Measurements from ENCODE around the gene MCU. TPM values are rescaled to one million over a fixed set of nuclear protein-coding genes. Genes with fewer than 3 reads are reported as not detected.

The MCU gene
- total and polyA plus RNA-seq, 2 of the 8 experiments (the other 6 are each of a cell fraction or from before 2014, with no cell fraction given) = 51.6 to 62.2 TPM

GRCh38 chr10:72785409-72785808 is 93.5 kb downstream of the MCU start:
- H3K56ac ChIP-seq (replicated peaks; ENCODE audit: insufficient read length, low read depth, low read length) = no peak overlapping the region
- H3K23ac ChIP-seq (ENCODE audit: insufficient read length) = no peak overlapping the region
- no peak overlapping the region for H2BK20ac ChIP-seq (ENCODE audit: low read length)
- H4K91ac ChIP-seq (replicated peaks; ENCODE audit: insufficient read length, low read length) = no peak overlapping the region
- H2BK12ac ChIP-seq (ENCODE audit: low read depth, low read length) = no peak overlapping the region; the same call in 1 of the 2 replicates
- no peak overlapping the region for H3K27ac ChIP-seq (ENCODE audit: low read depth, low read length)
- H3K36me3 ChIP-seq (ENCODE audit: control insufficient read depth in 2 of 4, insufficient read depth in 4 of 4, low read length in 3 of 4) = no peaks in the 10 kb centered on the region
- peaks cover 3% of the 10 kb centered on the region; the same call in 1 of the 2 replicates for H3K79me1 ChIP-seq (ENCODE audit: low read depth, low read length)
- H4K8ac ChIP-seq (ENCODE audit: extremely low read depth, insufficient read depth, low read length) = no peak overlapping the region
- H3K9me3 ChIP-seq (ENCODE audit: insufficient read depth in 2 of 2, low read depth in 1 of 2, low read length in 1 of 2) = no peaks in the 10 kb centered on the region
- H2BK5ac ChIP-seq (ENCODE audit: low read depth, low read length) = 0 out of 2 replicates have a peak overlapping the region, but pooled peaks have one; percentile 91
- no peaks in the 10 kb centered on the region for H3K23me2 ChIP-seq (ENCODE audit: low read depth, low read length)
- TF ChIP-seq E2F6 (IDR thresholded peaks at IDR 0.05) = no peak
- CTCF ChIA-PET (ENCODE audit: partially characterized antibody) = interaction anchor here (0.9 to 1.4 kb wide), 5 partner anchors 8 to 405 kb away, joined by 3 read pairs; no protein-coding TSS in a partner anchor
- WGBS, 2 experiments (ENCODE audit: extremely low coverage in 1 of 2, insufficient coverage in 1 of 2, insufficient read length in 1 of 2, insufficient replicate concordance in 2 of 2, low coverage in 1 of 2, low lambda C conversion rate in 2 of 2, missing lambda C conversion rate in 1 of 2) = 87% methylated on average over 2 of the region's 2 CpGs; no CpG with 5 or more reads in 1 of the 2 experiments
- peaks cover 3 to 32% (median 20%) of the 10 kb centered on the region in 4 experiments; a peak in 6 of 7 replicates for H3K4me1 ChIP-seq (replicated peaks in 1 of 4; ENCODE audit: control insufficient read depth in 3 of 4, insufficient read depth in 4 of 4, low read length in 3 of 4)
- H2BK15ac ChIP-seq (ENCODE audit: low read length) = no peak overlapping the region
- H3K4me2 ChIP-seq (ENCODE audit: insufficient read depth in 1 of 2, low read depth in 2 of 2, low read length in 2 of 2) = peak overlapping the region; percentile 38 to 55; a peak in 2 of 4 replicates
- H3K4ac ChIP-seq (replicated peaks; ENCODE audit: insufficient read length, low read depth, low read length) = no peak overlapping the region
- H3K9ac ChIP-seq (replicated peaks in 1 of 4; ENCODE audit: extremely low read depth in 1 of 4, low read depth in 3 of 4, low read length in 3 of 4) = no peak overlapping the region
- POLR2A ChIA-PET (ENCODE audit: partially characterized antibody) = interaction anchor here (1.0 kb wide), 1 partner anchor 13 kb away, joined by 5 read pairs; no protein-coding TSS in a partner anchor
- no peak overlapping the region for H2AFZ ChIP-seq (ENCODE audit: low read length)
- H2BK120ac ChIP-seq (replicated peaks; ENCODE audit: low read depth, low read length) = no peak overlapping the region
- no peak overlapping the region for H4K5ac ChIP-seq (ENCODE audit: insufficient read length, low read depth, low read length)
- no peak overlapping the region for H2AK5ac ChIP-seq (ENCODE audit: low read depth, low read length)
- peaks cover 0 to 85% of the 10 kb centered on the region in 2 experiments; a peak in 3 of 4 replicates for H3K79me2 ChIP-seq (ENCODE audit: control insufficient read depth in 1 of 2, insufficient read depth in 2 of 2, low read length in 2 of 2)
- H3K14ac ChIP-seq (ENCODE audit: insufficient read length) = no peak overlapping the region
- no peak overlapping the region for H3K18ac ChIP-seq (ENCODE audit: extremely low read depth, low read length)
- H3K4me3 ChIP-seq (ENCODE audit: extremely low read depth in 1 of 4, insufficient read depth in 2 of 4, low read depth in 3 of 4, low read length in 4 of 4) = peak overlapping the region in 1 of 4 experiments; percentile 18; a peak in 1 of 8 replicates
- no peaks in the 10 kb centered on the region for H3K27me3 ChIP-seq (replicated peaks in 1 of 4; ENCODE audit: control insufficient read depth in 3 of 4, extremely low read depth in 1 of 4, insufficient read depth in 3 of 4, low read length in 3 of 4)
- H4K20me1 ChIP-seq (replicated peaks in 1 of 2; ENCODE audit: control insufficient read depth in 1 of 2, insufficient read depth in 2 of 2, low read length in 2 of 2) = no peaks in the 10 kb centered on the region
- DNase-seq (ENCODE audit: low read depth in 1 of 2, low spot score in 2 of 2) (no peak), FAIRE-seq (no peak)
